Stimulated activated CD8-positive, alpha-beta memory T cell treated with anti-CD3 and anti-CD28 coated beads, Interleukin-12 subunit alpha, Interleukin-12 subunit beta, amount 100 ng/mL, for 24 hours (primary cell): ENCODE results near the gene AQP5.

Source experiments
- DNase-seq: peaks from one replicate; pipeline ENCODE4 v3.0.0-alpha.2; 2020; ENCODE audit errors: extremely low read depth

Gene AQP5

DNA sequence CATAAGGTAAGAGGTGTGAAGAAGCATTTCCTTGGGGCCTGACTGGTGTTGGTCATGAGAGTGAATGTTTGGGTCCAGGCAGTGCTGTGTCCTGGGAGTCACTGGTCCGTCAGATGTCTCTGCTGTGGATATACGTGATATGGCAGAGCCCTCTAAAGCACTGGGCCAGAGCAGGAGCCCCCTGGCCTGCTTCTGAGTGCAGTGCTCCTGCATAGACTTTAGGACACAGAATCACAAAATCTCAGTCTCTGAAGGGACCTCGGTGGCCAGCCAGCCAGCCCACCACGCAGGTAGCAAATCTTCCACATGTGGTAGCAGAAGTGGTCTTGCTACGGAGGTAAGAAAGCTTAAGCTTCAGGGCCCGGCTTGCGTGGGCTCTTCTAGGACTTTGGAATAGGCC lies 29.6 kb upstream of the AQP5 start:
- no peak for DNase-seq

DNA sequence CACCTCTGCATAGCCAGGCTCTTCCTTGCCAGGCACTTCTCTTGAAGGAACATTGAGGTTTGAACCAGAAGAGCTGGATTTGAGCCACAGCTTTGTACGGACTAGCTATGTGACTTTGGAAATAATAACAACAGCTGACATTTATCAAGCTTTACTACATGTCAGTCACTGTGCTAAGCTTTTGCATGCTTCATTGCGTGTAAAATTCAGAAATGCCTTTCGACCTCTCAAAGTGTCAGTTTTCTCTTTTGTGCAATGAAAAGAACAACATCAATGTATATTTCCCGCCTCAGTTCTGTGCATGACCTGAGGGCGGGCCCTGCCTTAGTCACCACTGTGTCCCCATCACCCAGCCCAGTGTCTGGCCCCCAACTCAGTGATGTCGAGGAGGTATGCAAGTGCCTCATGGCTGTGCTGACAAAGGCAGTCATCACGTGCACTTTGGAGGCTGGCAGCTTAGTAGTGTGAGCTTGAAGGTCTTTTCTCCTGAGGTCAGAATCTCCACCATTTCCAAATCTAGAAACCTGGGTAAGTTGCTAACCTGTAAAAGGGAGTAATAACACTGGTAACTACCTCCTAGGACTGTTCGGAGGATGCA lies 29.0 kb upstream of the AQP5 start:
- no peak for DNase-seq

DNA sequence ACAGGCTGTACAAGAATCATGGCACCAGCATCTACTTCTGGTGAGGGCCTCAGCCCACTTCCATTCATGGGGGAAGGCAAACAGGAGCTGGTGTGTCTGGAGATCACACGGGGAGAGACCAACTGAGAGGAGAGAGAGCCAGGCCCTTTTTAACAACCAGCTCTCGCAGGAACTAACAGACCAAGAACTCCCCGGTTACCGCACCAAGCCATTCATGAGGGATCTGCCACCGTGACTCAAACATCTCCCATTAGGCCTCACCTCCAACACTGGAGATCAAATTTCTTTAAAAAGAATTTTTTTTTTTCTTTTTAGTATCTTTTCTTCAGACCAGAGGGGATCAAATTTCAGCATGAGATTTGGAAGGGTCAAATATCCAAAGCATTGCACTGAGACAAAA lies 27.9 kb upstream of the AQP5 start:
- no peak for DNase-seq

- DNase-seq = no peak
Measured at GRCh38 chr12:49934505-49934904, 27.2 kb upstream of the AQP5 start.

DNA sequence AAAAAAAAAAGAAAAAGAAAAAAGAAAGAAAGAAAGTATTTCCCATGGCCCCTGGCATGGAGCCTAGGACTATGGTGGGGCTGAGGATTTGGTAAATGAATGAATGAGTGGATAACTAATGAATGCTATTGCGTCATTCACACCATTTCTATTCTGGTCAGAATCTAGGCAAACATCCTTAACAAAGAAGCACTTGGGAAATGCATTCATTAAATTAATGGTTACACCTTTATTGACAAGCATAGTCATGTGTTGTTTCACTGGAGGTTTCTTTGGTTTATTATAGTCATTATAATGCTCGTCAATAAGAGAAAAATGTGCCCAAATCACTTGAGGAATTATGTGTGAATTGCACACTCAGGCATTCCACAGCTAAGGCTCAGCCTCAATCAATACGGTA lies 24.7 kb upstream of the AQP5 start:
- no peak for DNase-seq

DNA sequence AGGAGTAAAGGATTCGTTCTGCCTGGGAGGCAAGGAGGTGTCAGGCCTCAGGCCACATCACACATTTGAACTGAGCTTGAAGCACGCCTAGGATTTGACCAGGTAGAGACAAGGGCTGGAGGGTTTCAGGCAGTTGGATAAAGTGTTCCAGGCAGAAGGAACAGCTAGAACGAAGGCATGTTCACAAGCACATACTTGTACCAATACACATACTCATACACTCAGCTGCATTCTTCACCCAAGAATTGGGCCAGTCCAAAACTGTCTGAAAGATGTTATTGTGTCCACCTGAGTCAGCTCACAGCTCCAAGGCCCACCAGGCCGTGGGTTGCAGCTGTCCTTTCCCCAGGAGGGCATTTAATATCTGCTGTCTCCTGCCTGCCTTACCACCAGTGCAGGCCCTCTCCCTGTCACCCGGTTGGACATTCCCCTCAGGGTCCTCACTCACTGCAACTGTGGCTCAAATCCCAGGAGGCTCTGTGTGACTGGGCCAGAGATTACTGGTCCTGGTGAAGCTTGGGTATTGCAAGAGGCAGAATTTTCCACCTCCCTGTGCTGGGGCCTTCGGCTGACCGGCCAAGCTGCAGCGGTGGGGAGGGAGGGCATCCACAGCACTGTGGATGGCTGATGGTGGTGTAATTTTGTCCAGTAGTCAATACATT lies 23.9 kb upstream of the AQP5 start:
- DNase-seq = no peak

DNA sequence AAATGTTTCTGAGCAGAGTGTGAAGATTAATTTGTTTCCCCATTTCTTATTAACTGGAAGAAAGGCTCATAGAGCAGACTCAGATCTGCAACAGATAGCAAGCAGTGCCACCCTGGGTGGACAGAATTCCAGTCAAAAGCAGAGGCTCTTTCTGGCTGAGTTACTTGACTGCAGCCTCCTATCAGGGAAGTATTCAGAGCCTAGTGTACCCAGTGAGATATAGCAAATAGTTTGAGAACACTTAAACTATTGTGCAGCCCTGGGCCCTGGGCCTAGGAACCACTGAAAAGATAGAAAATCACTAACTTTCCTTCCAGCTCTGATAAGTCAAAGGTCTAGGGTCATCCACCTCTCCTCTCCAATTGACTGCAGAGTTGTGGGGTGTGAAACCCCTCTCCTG lies 22.4 kb upstream of the AQP5 start:
- DNase-seq = no peak

DNA sequence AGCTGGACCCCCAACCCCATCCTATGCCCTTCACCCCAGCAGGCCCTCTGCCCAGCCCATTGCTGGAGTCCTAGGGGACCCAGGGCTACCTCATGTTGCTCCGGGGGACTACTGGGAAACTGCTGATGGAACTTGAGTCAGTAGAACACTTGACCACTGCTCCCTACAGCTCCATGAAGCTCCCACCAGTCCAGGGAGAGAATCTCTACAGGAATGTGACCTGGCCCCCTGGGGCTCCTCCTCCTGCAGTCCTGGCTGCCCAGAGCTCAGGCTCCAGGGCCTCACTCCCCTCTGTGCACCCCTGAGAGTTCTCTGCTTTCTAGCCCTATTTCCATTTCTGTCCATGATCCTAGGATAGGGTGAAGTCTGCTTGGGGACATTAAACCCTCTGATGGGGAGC lies 22.0 kb upstream of the AQP5 start:
- no peak for DNase-seq

- DNase-seq = no peak
Measured at GRCh38 chr12:49941556-49942511, 19.8 kb upstream of the AQP5 start.

DNA sequence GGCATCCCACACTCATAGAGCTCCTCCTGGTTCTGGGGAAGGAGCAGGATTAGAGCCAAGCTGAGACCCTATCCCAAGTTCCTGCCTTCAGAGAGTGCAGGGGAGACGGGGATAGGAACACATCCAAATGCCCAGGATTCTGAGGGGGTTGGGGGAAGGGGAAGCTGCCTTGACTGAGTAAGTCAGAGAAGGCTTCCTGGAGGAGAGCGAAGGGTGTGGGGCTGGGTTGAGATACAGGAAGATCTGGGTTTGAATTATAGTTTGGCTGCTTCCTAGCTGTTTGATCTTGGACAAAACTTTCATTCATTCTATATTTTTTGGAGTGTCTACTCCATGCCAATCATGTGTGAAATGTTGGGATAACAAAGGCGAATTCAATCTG lies 19.2 kb upstream of the AQP5 start:
- DNase-seq = no peak

- DNase-seq = no peak
Measured at GRCh38 chr12:49942921-49943624, 18.6 kb upstream of the AQP5 start.

GRCh38 chr12:49943625-49943960 lies 18.1 kb upstream of the AQP5 start:
- no peak for DNase-seq

- DNase-seq = no peak
Measured at GRCh38 chr12:49944046-49944445, 17.6 kb upstream of the AQP5 start.

GRCh38 chr12:49944718-49945117 lies 17.0 kb upstream of the AQP5 start:
- DNase-seq = no peak

- peak; percentile 63 for DNase-seq
Measured at GRCh38 chr12:49945394-49946080, 16.1 kb upstream of the AQP5 start.

DNA sequence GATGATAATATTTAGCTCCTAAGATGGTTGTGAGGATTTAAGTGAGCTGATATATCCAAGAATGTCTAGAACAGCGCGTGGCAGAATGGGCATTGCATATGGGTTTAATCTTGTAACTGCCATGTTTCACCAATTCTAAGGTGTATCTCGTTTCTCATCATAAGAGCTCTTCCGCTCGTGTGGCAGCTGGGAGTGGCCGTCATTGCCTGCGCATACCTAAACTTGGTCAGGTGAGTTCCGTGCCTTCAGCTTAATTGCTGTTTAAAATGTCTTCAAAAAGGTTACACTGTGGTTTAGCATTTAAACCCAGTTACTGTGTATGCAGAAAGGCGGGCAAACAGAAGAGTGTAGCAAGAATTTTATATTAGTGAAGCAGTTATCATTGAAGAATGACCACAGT lies 15.6 kb upstream of the AQP5 start:
- no peak for DNase-seq

DNA sequence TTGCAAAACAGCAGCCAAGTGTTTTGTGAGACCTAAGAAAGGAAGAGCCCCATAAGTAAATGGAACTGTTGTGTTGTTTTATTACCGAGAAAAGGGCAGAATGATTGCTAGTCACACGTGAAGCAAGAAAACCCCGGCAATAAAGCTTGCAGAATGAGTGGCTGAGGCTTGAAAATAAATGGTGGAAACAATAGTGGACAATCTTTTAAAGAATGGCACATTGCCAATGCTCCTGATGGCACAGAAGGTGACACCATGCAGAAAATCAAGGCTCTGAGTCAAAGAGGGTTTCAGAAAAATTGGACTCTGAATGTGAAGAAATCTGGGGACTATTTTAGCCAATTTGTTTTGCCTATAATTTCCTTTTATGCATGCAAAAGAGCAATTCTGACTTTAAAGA lies 15.2 kb upstream of the AQP5 start:
- no peak for DNase-seq

- DNase-seq = no peak
Measured at GRCh38 chr12:49947593-49948226, 14.0 kb upstream of the AQP5 start.

- no peak for DNase-seq
Measured at GRCh38 chr12:49948866-49949845, 12.5 kb upstream of the AQP5 start.

DNA sequence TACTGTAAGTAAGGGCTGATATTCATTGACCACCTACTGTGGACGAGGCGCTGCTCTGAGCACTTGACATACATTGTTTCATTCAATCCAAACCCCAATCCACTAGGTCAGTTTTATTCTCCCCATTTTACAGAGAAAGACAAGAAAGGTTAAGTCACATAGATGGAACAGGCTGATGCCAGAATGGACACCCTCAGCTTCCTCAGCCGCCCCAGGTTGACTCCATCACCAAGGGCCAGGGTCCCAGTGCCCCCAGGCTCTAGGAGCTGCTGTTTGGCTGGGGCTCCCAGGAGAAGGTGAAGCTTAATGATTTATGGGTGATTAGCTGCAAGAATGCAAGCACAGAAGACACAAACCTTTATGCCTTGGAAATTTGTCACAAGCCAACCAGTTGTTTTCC lies 11.8 kb upstream of the AQP5 start:
- no peak for DNase-seq
